Endothelial cell of umbilical vein (primary cell): ENCODE results near the gene IL18. TPM values are rescaled to one million over a fixed set of nuclear protein-coding genes. Genes with fewer than 3 reads are reported as not detected.

Source experiments
- BruUV-seq: library from RNA; stranded (reverse); fragments of 400-500 nt; replicated peaks from 2 replicates; lab custom pipeline; 2021; lab: Mats Ljungman, UMichigan
- CTCF ChIA-PET: fragments of 300-600, 350-600 bp; sonication (Branson Sonifier 250); formaldehyde crosslinking; loops from one replicate; lab custom pipeline; 2021; ENCODE audit warnings: antibody characterized with exemption, inconsistent platforms; lab: Charles Lee
- POLR2A ChIA-PET: fragments of 300-600, 350-600 bp; sonication (Branson Sonifier 250); formaldehyde crosslinking; loops from one replicate; lab custom pipeline; 2021; ENCODE audit warnings: antibody characterized with exemption, inconsistent platforms; lab: Charles Lee
- DNase-seq: peaks from one replicate; pipeline ENCODE4 v3.0.0-alpha.2; 2011; ENCODE audit warnings: low read depth, low spot score
- FAIRE-seq: peaks from 2 replicates; lab custom pipeline; 2011; peaks lifted over from hg19 to GRCh38; lab: Jason Lieb, UNC
- H2AFZ ChIP-seq: 2 replicates; pipeline ENCODE4 v1.6.0; 2012; ENCODE audit warnings: low read depth, low read length, control low read depth, inconsistent platforms
- H3K27ac ChIP-seq: 2 replicates; pipeline ENCODE4 v1.5.1; 2011; ENCODE audit warnings: low read depth, mild to moderate bottlenecking, control low read depth, low read length, moderate library complexity; ENCODE audit not compliant: insufficient read depth
- H3K27me3 ChIP-seq, 2 experiments: 2 replicates each; pipeline versions ENCODE4 v1.6.0 to v1.6.1; 2011; ENCODE audit warnings: low read length in 2 of 2, mixed read lengths in 1 of 2; ENCODE audit not compliant: control insufficient read depth in 2 of 2, insufficient read depth in 2 of 2
- H3K36me3 ChIP-seq, 2 experiments: 2 replicates in 1 of 2; 3 replicates in 1 of 2; pipeline ENCODE4 v1.5.1; 2011; ENCODE audit warnings: low read length in 2 of 2, mild to moderate bottlenecking in 1 of 2, moderate library complexity in 1 of 2; ENCODE audit not compliant: control insufficient read depth in 2 of 2, insufficient read depth in 2 of 2; ENCODE audit errors: extremely low read depth in 1 of 2
- H3K4me1 ChIP-seq: 3 replicates; pipeline ENCODE4 v1.5.1; 2011; ENCODE audit warnings: mild to moderate bottlenecking, low read length; ENCODE audit not compliant: control insufficient read depth, insufficient read depth; ENCODE audit errors: extremely low read depth
- H3K4me2 ChIP-seq: 2 replicates; pipeline ENCODE4 v1.6.1; 2011; ENCODE audit warnings: low read length, control low read depth, mixed read lengths; ENCODE audit not compliant: insufficient read depth
- H3K4me3 ChIP-seq, 3 experiments: fragments of 200-600 bp in 1 of 3; sonication (generic), shearing (Covaris generic) in 1 of 3; replicated peaks in 1 of 3; 2 replicates each; pipeline ENCODE4 v1.5.1; 2011 to 2016; ENCODE audit warnings: control low read depth in 3 of 3, low read length in 3 of 3, mild to moderate bottlenecking in 2 of 3, inconsistent platforms in 1 of 3, low read depth in 1 of 3, moderate library complexity in 1 of 3; ENCODE audit not compliant: insufficient read depth in 1 of 3
- H3K79me2 ChIP-seq: 2 replicates; pipeline ENCODE4 v1.6.0; 2012; ENCODE audit warnings: low read length, inconsistent platforms; ENCODE audit not compliant: control insufficient read depth, insufficient read depth
- H3K9ac ChIP-seq: replicated peaks from 2 replicates; pipeline ENCODE3; 2011; ENCODE audit warnings: low read length, control low read depth; ENCODE audit not compliant: insufficient read depth; ENCODE audit errors: extremely low read depth
- H3K9me1 ChIP-seq: replicated peaks from 3 replicates; pipeline ENCODE4 v1.6.0; 2011; ENCODE audit warnings: mild to moderate bottlenecking, low read length; ENCODE audit not compliant: control insufficient read depth, insufficient read depth; ENCODE audit errors: extremely low read depth
- H3K9me3 ChIP-seq: replicated peaks from 2 replicates; pipeline ENCODE4 v1.5.1; 2012; ENCODE audit warnings: low read length, inconsistent platforms; ENCODE audit not compliant: control insufficient read depth, insufficient read depth
- H4K20me1 ChIP-seq: replicated peaks from 2 replicates; pipeline ENCODE3; 2011; ENCODE audit warnings: mild to moderate bottlenecking, low read length; ENCODE audit not compliant: control insufficient read depth, insufficient read depth; ENCODE audit errors: extremely low read depth
- CTCF ChIP-seq, 2 donors: IDR thresholded peaks; 1 replicate in 1 of 2; 2 replicates in 1 of 2; pipeline ENCODE4 v1.5.1; 2011; ENCODE audit warnings: low read length in 2 of 2, mild to moderate bottlenecking in 2 of 2, moderate library complexity in 2 of 2, control low read depth in 1 of 2, inconsistent platforms in 1 of 2, low read depth in 1 of 2; ENCODE audit not compliant: insufficient read depth in 1 of 2; ENCODE audit errors: extremely low read depth in 1 of 2
- EZH2 ChIP-seq: IDR thresholded peaks from 2 replicates; pipeline ENCODE4 v1.6.1; 2012; ENCODE audit warnings: borderline replicate concordance, low read depth, mild to moderate bottlenecking, moderate library complexity, low read length, inconsistent platforms; ENCODE audit not compliant: severe bottlenecking
- FOS ChIP-seq: IDR thresholded peaks from 2 replicates; pipeline ENCODE4 v1.6.1; 2011; ENCODE audit warnings: mild to moderate bottlenecking, low read length, moderate library complexity, borderline replicate concordance; ENCODE audit not compliant: insufficient read depth
- GATA2 ChIP-seq: IDR thresholded peaks from 2 replicates; pipeline ENCODE4 v1.7.0; 2011; ENCODE audit warnings: low read depth, mild to moderate bottlenecking, moderate library complexity, mixed read lengths, low read length; ENCODE audit not compliant: insufficient read length, insufficient read depth
- JUN ChIP-seq: IDR thresholded peaks from 2 replicates; pipeline ENCODE4 v1.6.1; 2011; ENCODE audit warnings: borderline replicate concordance, low read depth; ENCODE audit not compliant: insufficient read length, insufficient read depth
- MAX ChIP-seq: IDR thresholded peaks from 2 replicates; pipeline ENCODE4 v1.6.1; 2011; ENCODE audit not compliant: insufficient read depth, insufficient read length
- MYC ChIP-seq: IDR thresholded peaks from one replicate; pipeline ENCODE4 v1.6.1; 2011; ENCODE audit warnings: mild to moderate bottlenecking, low read depth, low read length
- POLR2A ChIP-seq: IDR thresholded peaks from 2 replicates; pipeline ENCODE4 v1.6.1; 2012; ENCODE audit warnings: low read depth, mild to moderate bottlenecking, control low read depth, low read length
- POLR2AphosphoS5 ChIP-seq: IDR thresholded peaks from 2 replicates; pipeline ENCODE4 v1.6.1; 2012; ENCODE audit warnings: low read depth, mild to moderate bottlenecking, control low read depth, low read length, moderate library complexity; ENCODE audit not compliant: insufficient read depth
- dilution Hi-C: fragments of 300-500 bp; cut with MboI; formaldehyde crosslinking; loops from one replicate; pipeline ENCODE4 v1.15.0; 2019; ENCODE audit warnings: low sequenced_read_pairs; ENCODE audit not compliant: extremely low pct_ligation_motif_present
- intact Hi-C: fragments of 100-400 bp; cut with micrococcal nuclease; formaldehyde crosslinking; loops from one replicate; pipeline ENCODE4 v1.10.0; 2022
- polyA plus RNA-seq, 4 experiments: library from polyadenylated mRNA; depleted of rRNA in 3 of 4; stranded (reverse) in 3 of 4; unstranded in 1 of 4; fragments of >200 nt; gene quantifications; 2 replicates each; pipeline versions ENCODE4 v1.2.1 to v1.2.3, GENCODE V29; 2011 to 2012; ENCODE audit warnings: missing spikeins in 1 of 4
- total RNA-seq: library from RNA; stranded (reverse); gene quantifications from 2 replicates; pipeline ENCODE4 v1.2.3, GENCODE V29; 2021

The IL18 gene
- total and polyA plus RNA-seq, 2 donors (not counting 3 experiments of a cell fraction or from before 2014, with no cell fraction given): 0.73 to 1.5 TPM

GRCh38 chr11:112174789-112175598 is 11.1 kb upstream of the IL18 start, which contains the start of gene BCO2:
TSS of gene BCO2 (plus strand) at chr11:112175512. CDS start at chr11:112175602, 90 bp downstream.
- dilution Hi-C loops (no loop called here), intact Hi-C loops (loop anchor here (1.0 to 5.0 kb wide), 5 partner anchors 55 to 296 kb away; partner anchors contain the start of genes CFAP68, FDXACB1, SDHD and TIMM8B)
- CTCF ChIA-PET: interaction anchor here (0.6 to 4.0 kb wide), 30 partner anchors 8 to 304 kb away, joined by 3 to 150 read pairs (median 4); partner anchors contain the start of genes IL18, SDHD, TEX12 and TIMM8B
- Histone ChIP-seq H3K4me1 (peaks cover 16% of the 10 kb centered on the region), H3K27ac (peak within 1 kb of the TSS; percentile 69), H3K9ac (peak within 1 kb of the TSS; percentile 71), H3K9me1 (no peaks in the 10 kb centered on the region), H3K79me2 (no peaks in the 10 kb centered on the region), H2AFZ (peak within 1 kb of the TSS; percentile 94), H3K4me3 (peak within 1 kb of the TSS; percentile 17 to 68 (median 37)), H3K27me3 (peaks cover 4 to 6% of the 10 kb centered on the region in 2 experiments), H3K4me2 (peak within 1 kb of the TSS; percentile 96), H3K36me3 (no peaks in the 10 kb centered on the region), H4K20me1 (no peaks in the 10 kb centered on the region), H3K9me3 (no peaks in the 10 kb centered on the region)
- TF ChIP-seq CTCF (IDR thresholded peaks at IDR 0.05; ENCODE audit: extremely low read depth in 1 of 2, insufficient read depth in 1 of 2, low read depth in 1 of 2, low read length in 2 of 2): peak; percentile 73 to 82
- TF ChIP-seq MAX: no peak
- BruUV-seq: no TSS peak
- FAIRE-seq (peak; percentile 47), DNase-seq (peak; percentile 82)
- POLR2A ChIA-PET: no interaction called here

GRCh38 chr11:112173152-112173551 is 9.3 kb upstream of the IL18 start:
- H3K4me2 ChIP-seq: no peak overlapping the region

More at GRCh38 chr11:112173152-112173551, 9.3 kb upstream of the IL18 start:
- Histone ChIP-seq H3K27ac (no peak overlapping the region), H3K9me1 (no peaks in the 10 kb centered on the region), H3K9ac (no peak overlapping the region), H4K20me1 (no peaks in the 10 kb centered on the region), H3K36me3 (no peaks in the 10 kb centered on the region), H2AFZ (no peak overlapping the region), H3K9me3 (no peaks in the 10 kb centered on the region), H3K27me3 (no peaks in the 10 kb centered on the region), H3K79me2 (no peaks in the 10 kb centered on the region), H3K4me1 (peaks cover 16% of the 10 kb centered on the region), H3K4me3 (no peak overlapping the region)
- dilution Hi-C loops (no loop called here), intact Hi-C loops (no loop called here)
- FAIRE-seq: no peak
- CTCF ChIA-PET: interaction anchor here (1.8 to 3.4 kb wide), 4 partner anchors 16 to 241 kb away, joined by 7 to 68 read pairs (median 12); no protein-coding TSS in a partner anchor
- DNase-seq: no peak
- TF ChIP-seq EZH2: no peak
- no peak for TF ChIP-seq POLR2A
- no peak for TF ChIP-seq FOS
- TF ChIP-seq POLR2AphosphoS5: no peak
- no peak for TF ChIP-seq MYC
- no peak for TF ChIP-seq MAX
- no peak for TF ChIP-seq GATA2
- no peak for TF ChIP-seq JUN
- TF ChIP-seq CTCF (IDR thresholded peaks at IDR 0.05; ENCODE audit: extremely low read depth in 1 of 2, insufficient read depth in 1 of 2, low read depth in 1 of 2, low read length in 2 of 2): no peak
- POLR2A ChIA-PET: no interaction called here
- BruUV-seq: no TSS peak
